Adrenal gland (tissue), 12 donors: ENCODE results near the gene IFT52. TPM values are rescaled to one million over a fixed set of nuclear protein-coding genes. Genes with fewer than 3 reads are reported as not detected.

Experiments used
- DNase-seq, 7 donors: peaks; one replicate each; pipeline ENCODE4 v3.0.0-alpha.2; 2019 to 2020
- H3K27ac ChIP-seq, 5 donors: fragments of 200-600 bp; sonication (generic) in 4 of 5; 1 replicate in 3 of 5; 2 replicates in 2 of 5; pipeline versions ENCODE4 v1.5.1 to v1.8.0; 2016 to 2020; ENCODE audit warnings: mild to moderate bottlenecking in 1 of 5
- H3K27me3 ChIP-seq: fragments of 200-600 bp; 2 replicates; pipeline ENCODE4 v1.8.0; 2021
- H3K36me3 ChIP-seq, 2 donors: fragments of 200-600 bp; replicated peaks in 1 of 2; 1 replicate in 1 of 2; 2 replicates in 1 of 2; pipeline versions ENCODE4 v1.5.1 to v1.8.0; 2018 to 2022
- H3K4me1 ChIP-seq, 2 donors: fragments of 200-600 bp; replicated peaks in 1 of 2; 1 replicate in 1 of 2; 2 replicates in 1 of 2; pipeline versions ENCODE4 v1.5.1 to v1.8.0; 2018 to 2021
- H3K4me3 ChIP-seq, 4 donors: fragments of 200-600 bp; sonication (generic) in 3 of 4; one replicate each; pipeline ENCODE4 v1.5.1; 2016 to 2018
- H3K9me3 ChIP-seq, 3 donors: fragments of 200-600 bp; sonication (generic) in 1 of 3; replicated peaks in 1 of 3; 1 replicate in 2 of 3; 2 replicates in 1 of 3; pipeline versions ENCODE4 v1.5.1 to v1.8.0; 2016 to 2021
- CTCF ChIP-seq, 6 experiments: fragments of 450-650 bp in 4 of 6; fragments of 200-600 bp in 2 of 6; sonication (generic) in 1 of 6; IDR thresholded peaks; 1 replicate in 5 of 6; 2 replicates in 1 of 6; pipeline versions ENCODE4 v1.5.1 to v1.8.0; 2016 to 2021; ENCODE audit warnings: antibody characterized with exemption in 6 of 6, mild to moderate bottlenecking in 2 of 6, moderate library complexity in 1 of 6
- POLR2A ChIP-seq, 2 donors: fragments of 450-650 bp; IDR thresholded peaks; one replicate each; pipeline ENCODE4 v1.6.1; 2017; ENCODE audit warnings: antibody characterized with exemption in 2 of 2, mild to moderate bottlenecking in 2 of 2, moderate library complexity in 1 of 2
- WGBS, 4 donors: extraction: QIAGEN DNeasy Blood & Tissue Kit in 2 of 4; methylation state at CpG; one replicate each; pipeline versions ENCODE4 v1.1.5 to v1.1.7; 2013 to 2017; 5-methylcytosine and 5-hydroxymethylcytosine counted together
- intact Hi-C, 2 donors: fragments of 100-400 bp; cut with DNase I; formaldehyde crosslinking; loops; one replicate each; pipeline versions ENCODE4 v1.14.1 to v1.15.0; 2022 to 2023
- polyA plus RNA-seq, 3 donors: library from polyadenylated mRNA; stranded (reverse); fragments of 200-250 nt in 2 of 3; fragments of 350-450 nt in 1 of 3; fragmentation: Illumina TruSeq in 1 of 3; extraction: RNeasy Lipid Tissue Mini Kit (QIAGEN cat#74804) in 1 of 3; gene quantifications; one replicate each; pipeline ENCODE4 v1.2.3, GENCODE V29; 2013 to 2014
- total RNA-seq, 9 donors: library from RNA; depleted of rRNA in 4 of 9; stranded (reverse); fragments of >200 nt in 4 of 9; fragments of 120-200 nt in 1 of 9; fragmentation: NEBNext Ultra II Directional in 1 of 9; extraction: Animal tissue kit (Norgen Biotek cat#: 25700) in 1 of 9; gene quantifications; one replicate each; pipeline versions ENCODE4 v1.1.0 to v1.2.4, GENCODE V29; 2013 to 2023
- donor health status: healthy with polysubstance abuse.
- donor health status: Bipolar disorder and iron deficiency.
- donor health status: DM: yes; HTN: yes; CAD: no.
- donor health status: DM: no; HTN: no; CAD: no.
- donor health status: DM: no; HTN: no; CAD: no.
- donor health status: DM: yes; HTN: yes; CAD: no.

The IFT52 gene
- total and polyA plus RNA-seq, 12 donors = 12.5 to 52.6 (median 22.8) TPM

DNA sequence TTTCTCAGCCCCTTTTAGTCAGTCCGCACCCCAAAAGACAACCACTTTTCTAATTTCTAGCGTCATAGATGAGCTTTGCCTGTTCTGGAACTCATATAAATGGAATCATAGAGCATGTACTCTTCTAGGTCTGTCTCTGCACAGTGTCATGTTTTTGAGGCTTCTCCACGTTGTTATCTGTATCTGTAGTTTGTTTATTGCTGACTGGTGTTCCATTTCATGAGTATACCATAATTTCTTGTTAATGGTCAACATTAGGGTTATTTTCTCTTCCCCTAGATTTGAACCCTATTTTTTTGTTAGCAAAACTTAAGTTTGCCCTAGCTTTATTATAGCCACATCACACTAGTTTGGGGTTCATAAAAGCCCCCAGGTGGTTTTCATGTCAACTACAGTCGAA, 48.1 kb upstream of the IFT52 start:
- H3K36me3 ChIP-seq = no peaks in the 10 kb centered on the region
- H3K27me3 ChIP-seq = no peaks in the 10 kb centered on the region
- no peak overlapping the region for H3K4me3 ChIP-seq
- H3K9me3 ChIP-seq = no peaks in the 10 kb centered on the region
- H3K27ac ChIP-seq = no peak overlapping the region
- no peak for DNase-seq
- H3K4me1 ChIP-seq = no peaks in the 10 kb centered on the region
- no peak for TF ChIP-seq POLR2A (IDR thresholded peaks at IDR 0.05)
- no peak for TF ChIP-seq CTCF (IDR thresholded peaks at IDR 0.05)
- 71 to 81% (median 74%) methylated on average over 4 of the region's 4 CpGs for WGBS, 4 donors
- intact Hi-C loops = no loop called here

- Histone ChIP-seq H3K27ac (no peak overlapping the region), H3K9me3 (no peaks in the 10 kb centered on the region), H3K36me3 (no peaks in the 10 kb centered on the region), H3K27me3 (no peaks in the 10 kb centered on the region), H3K4me3 (no peak overlapping the region), H3K4me1 (no peaks in the 10 kb centered on the region)
- DNase-seq = no peak
- TF ChIP-seq CTCF (IDR thresholded peaks at IDR 0.05) (no peak), POLR2A (IDR thresholded peaks at IDR 0.05) (no peak)
- intact Hi-C loops = no loop called here
- WGBS, 4 donors = 85 to 93% (median 91%) methylated on average over 5 of the region's 5 CpGs
Measured at GRCh38 chr20:43543138-43543537, 47.6 kb upstream of the IFT52 start.

- H3K9me3 ChIP-seq = no peaks in the 10 kb centered on the region
- intact Hi-C loops = no loop called here
- H3K4me3 ChIP-seq = no peak overlapping the region
- H3K27ac ChIP-seq = no peak overlapping the region
- 88 to 95% (median 91%) methylated on average over 9 of the region's 9 CpGs for WGBS, 4 donors
- no peak for DNase-seq
- no peaks in the 10 kb centered on the region for H3K36me3 ChIP-seq
- no peaks in the 10 kb centered on the region for H3K27me3 ChIP-seq
- H3K4me1 ChIP-seq = no peaks in the 10 kb centered on the region
- no peak for TF ChIP-seq CTCF (IDR thresholded peaks at IDR 0.05)
- no peak for TF ChIP-seq POLR2A (IDR thresholded peaks at IDR 0.05)
Measured at GRCh38 chr20:43544501-43544900, 46.2 kb upstream of the IFT52 start.

DNA sequence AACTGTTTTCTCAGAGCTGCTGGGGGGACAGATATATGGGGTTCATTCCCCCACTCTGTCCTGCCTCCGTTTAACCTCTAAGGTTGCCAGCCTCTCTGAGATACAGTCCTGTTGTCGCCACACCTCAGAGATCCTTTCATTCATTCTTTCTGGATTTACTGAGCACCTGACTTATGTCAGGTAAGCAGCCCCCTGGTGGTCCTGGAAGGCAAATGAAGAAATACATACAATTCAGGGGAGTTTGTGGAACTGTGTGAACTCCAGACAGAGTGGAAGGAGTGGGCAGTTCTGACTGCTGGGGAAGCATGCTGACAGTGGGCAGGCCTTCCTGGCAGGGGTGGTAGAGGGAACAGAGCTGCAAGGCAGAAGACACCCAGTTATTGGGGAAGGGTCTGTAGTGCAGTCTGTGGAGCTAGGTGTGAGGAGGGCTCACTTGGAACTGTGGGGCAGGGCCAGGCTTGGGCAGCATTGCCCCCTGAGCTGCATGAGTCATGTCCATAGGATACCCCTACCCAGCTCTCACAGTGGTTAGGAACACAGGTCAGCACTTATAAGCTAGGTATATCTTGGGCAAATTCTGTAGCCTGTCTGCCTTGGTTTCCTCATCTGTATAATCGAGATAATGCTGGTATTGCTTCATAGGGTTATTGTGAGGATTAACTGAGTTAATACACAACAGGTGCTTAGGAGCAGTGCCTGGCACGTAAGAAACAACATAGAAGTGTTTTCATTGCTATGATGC, 44.7 kb upstream of the IFT52 start:
- TF ChIP-seq CTCF (IDR thresholded peaks at IDR 0.05) = no peak
- TF ChIP-seq POLR2A (IDR thresholded peaks at IDR 0.05) = no peak
- DNase-seq = no peak
- intact Hi-C loops = no loop called here
- Histone ChIP-seq H3K36me3 (no peaks in the 10 kb centered on the region), H3K27ac (no peak overlapping the region), H3K9me3 (no peaks in the 10 kb centered on the region), H3K4me3 (no peak overlapping the region), H3K27me3 (no peaks in the 10 kb centered on the region), H3K4me1 (no peaks in the 10 kb centered on the region)
- WGBS, 4 donors = 87 to 92% (median 88%) methylated on average over 3 to 4 of the region's 4 CpGs
